HG03045 (cell line): ENCODE data around the gene KRT79.

Experiments
- ATAC-seq: cut with Tn5 transposase; IDR thresholded peaks from one replicate; pipeline ENCODE4 v1.9.1; 2021; ENCODE audit warnings: mild to moderate bottlenecking, moderate library complexity; ENCODE audit not compliant: unreplicated experiment

The KRT79 gene

GRCh38 chr12:52820521-52820920 is 13.6 kb downstream of the KRT79 start:
- ATAC-seq = no peak

DNA sequence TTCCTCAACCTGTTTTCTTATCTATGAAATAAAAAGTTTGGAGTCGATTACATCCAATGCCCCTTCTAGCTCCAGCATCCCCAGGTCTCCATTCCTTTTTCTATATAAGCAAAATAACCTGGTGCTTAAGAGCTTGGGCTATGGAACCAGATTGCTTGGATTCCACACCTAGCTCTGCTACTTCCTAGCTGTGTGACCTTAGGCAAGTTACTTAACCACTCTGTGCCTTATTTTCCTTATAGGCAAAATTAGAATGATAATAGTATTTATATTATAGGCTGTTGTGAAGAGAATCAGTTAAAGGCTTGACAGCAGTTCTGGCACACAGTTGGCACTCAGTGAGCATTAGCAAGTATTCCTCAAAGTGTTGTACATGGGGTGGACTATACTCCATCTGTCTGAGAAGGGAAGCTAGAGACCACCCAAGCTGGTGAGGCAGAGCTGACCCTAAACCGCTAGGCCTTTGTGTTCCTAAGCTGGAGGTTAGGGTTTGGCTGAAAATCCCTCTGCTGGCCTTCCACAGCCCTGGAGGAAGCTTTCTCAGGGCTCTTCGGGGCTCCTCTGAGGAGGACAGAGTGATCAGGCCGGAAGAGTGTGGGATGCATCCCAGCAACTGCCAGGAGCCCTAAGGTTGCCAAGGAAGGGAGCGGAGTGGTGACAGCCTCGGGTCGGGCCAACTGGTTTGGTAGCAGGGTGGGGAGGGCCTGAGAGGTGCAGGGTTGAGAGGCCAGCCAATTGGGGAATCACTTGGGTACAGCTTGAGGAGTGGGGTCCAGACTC is 14.2 kb downstream of the KRT79 start:
- ATAC-seq = no peak

DNA sequence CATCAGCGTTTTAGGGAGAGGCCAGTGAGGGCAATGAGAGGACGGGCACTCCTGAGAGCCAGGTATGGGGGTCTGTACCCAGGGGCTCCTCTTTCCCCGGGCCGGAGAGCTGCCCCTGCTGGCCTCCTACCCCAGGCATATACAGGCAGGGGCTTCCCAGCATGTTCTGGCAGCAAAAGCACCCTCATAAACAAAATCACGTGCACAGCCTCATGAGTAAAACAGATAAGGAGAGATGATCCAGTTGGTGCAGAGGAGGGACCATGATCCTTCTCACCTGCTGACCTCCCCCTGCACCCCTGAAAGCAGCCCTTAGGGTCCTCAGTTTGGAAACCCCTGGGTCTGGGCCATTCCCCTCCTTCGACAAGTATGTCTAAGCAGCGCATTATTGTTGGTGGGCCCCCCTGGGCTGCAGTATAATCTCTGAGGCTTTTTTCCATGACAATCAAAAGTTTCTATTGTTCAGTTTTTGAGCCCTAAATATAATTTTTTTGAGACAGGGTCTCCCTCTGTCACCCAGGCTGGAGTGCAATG is 15.2 kb downstream of the KRT79 start:
- no peak for ATAC-seq

GRCh38 chr12:52818388-52818787 is 15.7 kb downstream of the KRT79 start:
- ATAC-seq = no peak

DNA sequence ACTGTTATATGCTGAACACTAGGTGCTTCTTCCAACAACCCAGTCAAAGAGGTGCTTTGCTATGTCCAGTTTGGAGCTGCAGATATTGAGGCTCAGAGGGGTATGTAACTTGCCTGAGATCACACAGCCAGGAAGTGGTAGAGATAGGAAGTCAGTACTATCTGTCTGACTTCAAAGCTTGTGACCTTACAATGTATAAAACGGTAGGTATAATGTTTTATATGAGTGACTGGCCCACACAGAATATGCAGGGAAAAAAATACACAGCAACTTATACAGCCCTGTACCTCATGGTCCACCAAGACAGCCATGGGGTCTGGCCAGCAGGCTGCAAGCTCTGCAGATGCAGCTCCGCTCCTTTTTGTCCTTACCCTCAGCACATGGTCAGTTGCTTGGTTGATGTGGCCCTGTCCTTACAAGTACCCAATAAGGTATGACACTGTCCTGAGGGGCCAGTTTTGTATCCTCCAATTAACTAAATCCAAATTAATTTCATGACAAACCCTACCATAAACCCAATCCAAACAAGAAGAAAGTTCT is 16.3 kb downstream of the KRT79 start:
- ATAC-seq = no peak

- no peak for ATAC-seq
These were observed 17.0 kb downstream of the KRT79 start for GRCh38 chr12:52817003-52817698.

GRCh38 chr12:52815676-52816588 is 18.2 kb downstream of the KRT79 start:
- no peak for ATAC-seq

- no peak for ATAC-seq
These were observed 18.9 kb downstream of the KRT79 start for GRCh38 chr12:52815161-52815560.

DNA sequence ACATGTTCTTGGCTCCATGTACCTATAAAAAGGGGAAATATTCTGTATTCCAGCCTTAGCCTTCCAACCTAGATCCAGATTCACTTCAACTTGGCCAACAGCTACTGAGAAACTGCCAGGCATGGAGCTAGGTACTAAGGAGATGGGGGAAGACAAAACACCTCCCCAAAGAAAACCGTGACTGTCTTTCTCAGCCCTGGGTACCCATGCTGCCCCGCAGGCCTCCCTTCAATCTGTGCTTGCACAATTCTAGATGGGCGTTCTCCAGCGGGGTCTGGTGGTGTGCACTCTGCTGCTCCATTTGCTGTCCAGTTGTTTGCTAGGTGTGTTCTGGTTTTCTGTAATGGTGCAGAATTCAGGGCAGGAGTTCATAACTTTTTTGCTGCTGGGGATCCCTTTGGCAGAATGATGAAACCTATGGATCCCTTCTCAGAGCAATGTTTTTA is 19.4 kb downstream of the KRT79 start:
- ATAC-seq = no peak

GRCh38 chr12:52813885-52814709 is 20.0 kb downstream of the KRT79 start, which contains the start of gene KRT4:
Gene KRT4, minus strand, starts transcription at chr12:52814116. Its CDS starts 58 bp downstream, at chr12:52814058.
- ATAC-seq = no peak

GRCh38 chr12:52813203-52813819 is 20.8 kb downstream of the KRT79 start:
- no peak for ATAC-seq

DNA sequence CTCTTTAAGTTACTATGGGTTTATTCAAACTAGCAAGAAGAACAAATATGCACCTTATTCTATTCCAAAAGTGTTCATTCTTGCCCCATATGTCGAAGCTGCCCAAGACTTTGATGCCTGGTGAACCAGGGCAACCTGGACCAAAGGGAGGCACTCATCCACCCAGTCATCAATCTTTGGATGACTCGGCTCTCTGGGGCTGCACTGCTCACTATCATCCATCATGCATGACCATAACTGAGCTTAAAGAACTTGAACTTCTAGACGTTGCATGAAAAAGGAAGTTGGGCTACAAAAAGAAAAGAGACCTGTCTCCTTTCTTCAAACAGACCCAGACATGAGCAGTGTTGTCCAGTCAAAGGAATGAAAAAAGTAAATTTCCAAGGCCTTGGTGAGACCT is 21.4 kb downstream of the KRT79 start:
- ATAC-seq = no peak

DNA sequence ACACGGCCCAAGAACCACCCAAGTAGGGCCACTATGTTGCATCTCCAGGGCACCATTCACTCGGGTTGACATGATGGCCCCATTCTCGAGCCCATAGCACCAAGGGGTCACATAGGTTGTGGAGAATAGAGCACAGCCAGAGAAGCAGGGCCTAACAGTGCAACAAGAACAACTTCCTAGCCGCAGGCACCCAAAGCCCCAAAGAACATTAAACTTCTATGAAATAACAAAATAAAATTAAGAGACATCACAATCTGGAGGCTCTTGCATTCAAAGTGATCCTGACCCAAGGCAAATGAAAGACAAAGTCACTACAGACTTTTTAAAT is 22.1 kb downstream of the KRT79 start:
- ATAC-seq = no peak

DNA sequence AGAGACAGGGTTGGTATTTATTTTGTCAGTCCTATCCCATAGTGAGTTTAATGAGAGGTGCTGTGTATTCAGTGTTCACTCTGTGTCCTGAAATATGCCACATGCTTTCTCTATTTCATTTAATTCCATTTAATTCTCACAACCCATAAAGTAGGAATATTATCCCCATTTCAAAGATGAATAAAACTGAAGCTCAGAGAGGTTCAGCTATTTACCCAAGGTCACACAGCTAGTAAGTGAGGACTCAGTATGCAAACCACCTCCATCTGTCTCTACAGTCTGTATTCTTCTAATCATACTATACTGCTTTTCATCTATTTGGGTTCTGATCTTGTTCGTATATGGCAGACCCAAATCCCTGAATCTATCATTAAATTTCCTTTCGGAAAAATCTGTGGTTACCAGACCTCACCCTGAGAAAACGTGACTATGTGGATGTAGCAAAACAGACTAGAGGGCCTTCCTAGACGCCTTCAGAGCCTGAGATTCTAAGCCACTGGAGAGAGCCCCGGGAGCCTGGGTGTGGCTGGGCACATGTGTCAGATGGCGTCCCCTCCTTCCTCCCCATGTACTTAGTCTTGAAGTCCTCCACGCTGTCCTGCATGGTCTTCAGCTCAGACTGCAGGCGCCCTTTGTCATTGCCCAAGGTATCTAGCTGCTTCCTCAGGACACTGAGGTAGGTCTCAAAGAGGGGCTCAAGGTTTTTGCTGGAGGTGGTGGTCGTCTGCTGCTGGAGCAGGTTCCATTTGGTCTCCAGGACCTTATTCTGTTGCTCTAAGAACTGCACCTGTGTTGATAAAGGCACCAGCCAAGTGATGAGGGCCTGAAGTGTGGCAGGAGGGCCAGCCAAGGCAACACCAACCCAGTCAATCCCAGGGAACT is 22.7 kb downstream of the KRT79 start:
- ATAC-seq = no peak

DNA sequence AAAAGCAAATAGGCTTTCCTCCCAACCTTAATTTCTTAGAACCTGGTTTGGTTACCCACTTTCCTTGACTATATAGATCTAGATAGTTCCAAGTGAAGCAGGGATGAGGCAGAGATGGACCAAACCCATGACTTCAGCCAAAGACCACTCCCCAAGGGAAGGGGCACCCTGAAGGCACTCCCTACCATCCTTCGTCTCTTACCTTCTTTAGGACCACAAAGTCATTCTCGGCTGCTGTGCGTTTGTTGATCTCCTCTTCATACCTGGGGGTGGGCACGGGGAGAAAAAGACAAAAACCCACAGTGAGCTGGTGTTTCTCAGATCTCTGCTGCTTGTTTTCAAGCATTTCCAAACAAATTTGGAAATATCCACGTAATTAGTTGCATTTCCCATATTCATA is 23.6 kb downstream of the KRT79 start:
- no peak for ATAC-seq

- no peak for ATAC-seq
These were observed 24.9 kb downstream of the KRT79 start for GRCh38 chr12:52809166-52809565.

DNA sequence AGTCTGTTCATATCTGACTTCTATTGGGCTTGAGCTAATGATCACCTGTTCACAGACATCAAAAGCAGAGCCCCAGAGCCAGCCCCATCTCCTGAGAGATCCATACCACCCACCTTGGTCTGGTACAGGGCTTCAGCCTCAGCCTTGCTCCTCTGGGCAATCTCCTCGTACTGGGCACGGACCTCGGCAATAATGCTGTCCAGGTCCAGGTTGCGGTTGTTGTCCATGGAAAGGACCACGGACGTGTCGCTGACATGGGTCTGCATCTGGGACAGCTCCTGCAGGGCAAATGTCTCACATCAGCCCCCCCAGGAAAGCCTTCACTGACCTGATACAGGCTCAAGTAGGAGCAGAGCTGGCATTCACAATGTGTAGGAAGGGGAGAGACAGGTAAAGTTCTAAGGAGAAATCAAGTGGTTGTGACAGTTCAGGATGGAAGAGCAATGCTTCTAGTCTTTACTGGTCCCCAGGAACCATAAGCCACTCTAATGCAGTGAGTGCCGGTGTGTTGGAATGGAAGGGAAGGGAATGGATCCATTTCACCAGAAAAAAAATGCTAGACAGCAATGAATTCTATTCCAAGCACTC is 25.4 kb downstream of the KRT79 start:
- no peak for ATAC-seq
